ENCODE data around the gene ENPP1. TPM values are rescaled to one million over a fixed set of nuclear protein-coding genes. Genes with fewer than 3 reads are reported as not detected.
A peak's percentile ranks its signal among the peaks of the same experiment; 100 is the strongest.

ENPP1 gene
- total and polyA plus RNA-seq, 2 donors (not counting 1 experiment from before 2014, with no cell fraction given): 0.13 to 0.42 TPM

DNA sequence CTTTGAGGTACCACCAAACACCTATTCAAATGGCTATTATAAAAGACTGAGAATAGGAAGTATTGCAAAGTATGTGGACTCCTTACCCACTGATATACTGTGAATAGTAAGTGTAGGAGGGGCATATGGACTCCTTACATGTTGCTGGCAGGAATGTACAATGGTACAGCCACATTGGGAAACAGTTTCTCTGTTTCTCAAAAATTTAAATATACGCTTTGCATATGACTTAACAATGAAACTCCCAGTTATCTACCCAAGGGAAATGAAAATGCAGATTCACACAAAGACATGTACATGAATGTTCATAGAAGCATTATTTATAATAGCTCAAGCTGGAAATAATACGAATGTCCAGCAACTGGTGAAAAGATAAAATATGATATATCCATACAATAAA lies 5.5 kb upstream of the ENPP1 start:
- DNase-seq: no peak
- H3K27ac Mint-ChIP-seq: no peak overlapping the region
- Histone ChIP-seq H3K36me3 (replicated peaks in 1 of 2; ENCODE audit: control extremely low read depth in 1 of 2, control insufficient read depth in 1 of 2, extremely low read depth in 1 of 2, insufficient read depth in 2 of 2, low read length in 1 of 2) (no peaks in the 10 kb centered on the region), H3K79me2 (ENCODE audit: control insufficient read depth, insufficient read depth, low read length) (no peaks in the 10 kb centered on the region), H3K4me3 (ENCODE audit: control extremely low read depth in 1 of 5, extremely low read depth in 1 of 5, insufficient read depth in 1 of 5, low read depth in 2 of 5, low read length in 4 of 5) (no peak overlapping the region), H2AFZ (ENCODE audit: insufficient read depth, low read depth, low read length, poor library complexity, severe bottlenecking) (no peak overlapping the region), H3K27me3 (replicated peaks in 1 of 4; ENCODE audit: control extremely low read depth in 1 of 4, control insufficient read depth in 3 of 4, insufficient read depth in 4 of 4, low read length in 3 of 4) (peaks cover 0 to 6% (median 2%) of the 10 kb centered on the region in 4 experiments), H3K4me2 (replicated peaks; ENCODE audit: low read depth, low read length, poor library complexity, severe bottlenecking) (no peak overlapping the region), H3K9me3 (ENCODE audit: control extremely low read depth in 1 of 3, control insufficient read depth in 2 of 3, insufficient read depth in 1 of 3, low read length in 2 of 3) (no peaks in the 10 kb centered on the region), H3K4me1 (ENCODE audit: control insufficient read depth in 2 of 2, insufficient read depth in 2 of 2, low read length in 2 of 2) (peaks cover 3 to 5% of the 10 kb centered on the region in 2 donors), H3K9ac (ENCODE audit: low read length) (no peak overlapping the region), H4K20me1 (ENCODE audit: control insufficient read depth, insufficient read depth, low read length, poor library complexity, severe bottlenecking) (no peaks in the 10 kb centered on the region), H3K27ac (ENCODE audit: low read length in 2 of 2) (no peak overlapping the region)
- POLR2A ChIA-PET: no interaction called here
- peaks cover 3% of the 10 kb centered on the region for H3K9me3 Mint-ChIP-seq (ENCODE audit: insufficient read depth)
- H3K4me3 Mint-ChIP-seq: no peak overlapping the region
- no CpG with 5 or more reads among the region's 2 CpGs for WGBS (ENCODE audit: insufficient coverage)
- CTCF ChIA-PET: no interaction called here
- H3K4me1 Mint-ChIP-seq: peaks cover 8% of the 10 kb centered on the region
- ATAC-seq (ENCODE audit: low read depth): no peak
- TF ChIP-seq EZH2 (IDR thresholded peaks at IDR 0.05; ENCODE audit: borderline replicate concordance, insufficient read depth, low read depth, low read length, poor library complexity, severe bottlenecking): no peak
- TF ChIP-seq, protein P1, sequence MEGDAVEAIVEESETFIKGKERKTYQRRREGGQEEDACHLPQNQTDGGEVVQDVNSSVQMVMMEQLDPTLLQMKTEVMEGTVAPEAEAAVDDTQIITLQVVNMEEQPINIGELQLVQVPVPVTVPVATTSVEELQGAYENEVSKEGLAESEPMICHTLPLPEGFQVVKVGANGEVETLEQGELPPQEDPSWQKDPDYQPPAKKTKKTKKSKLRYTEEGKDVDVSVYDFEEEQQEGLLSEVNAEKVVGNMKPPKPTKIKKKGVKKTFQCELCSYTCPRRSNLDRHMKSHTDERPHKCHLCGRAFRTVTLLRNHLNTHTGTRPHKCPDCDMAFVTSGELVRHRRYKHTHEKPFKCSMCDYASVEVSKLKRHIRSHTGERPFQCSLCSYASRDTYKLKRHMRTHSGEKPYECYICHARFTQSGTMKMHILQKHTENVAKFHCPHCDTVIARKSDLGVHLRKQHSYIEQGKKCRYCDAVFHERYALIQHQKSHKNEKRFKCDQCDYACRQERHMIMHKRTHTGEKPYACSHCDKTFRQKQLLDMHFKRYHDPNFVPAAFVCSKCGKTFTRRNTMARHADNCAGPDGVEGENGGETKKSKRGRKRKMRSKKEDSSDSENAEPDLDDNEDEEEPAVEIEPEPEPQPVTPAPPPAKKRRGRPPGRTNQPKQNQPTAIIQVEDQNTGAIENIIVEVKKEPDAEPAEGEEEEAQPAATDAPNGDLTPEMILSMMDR (IDR thresholded peaks at IDR 0.05): no peak
- peaks cover 4% of the 10 kb centered on the region for H3K27me3 Mint-ChIP-seq
- intact Hi-C loops (cut with micrococcal nuclease): loop anchor here (10.0 kb wide), 1 partner anchor 178 kb away; the partner anchor contains the start of gene MED23

DNA sequence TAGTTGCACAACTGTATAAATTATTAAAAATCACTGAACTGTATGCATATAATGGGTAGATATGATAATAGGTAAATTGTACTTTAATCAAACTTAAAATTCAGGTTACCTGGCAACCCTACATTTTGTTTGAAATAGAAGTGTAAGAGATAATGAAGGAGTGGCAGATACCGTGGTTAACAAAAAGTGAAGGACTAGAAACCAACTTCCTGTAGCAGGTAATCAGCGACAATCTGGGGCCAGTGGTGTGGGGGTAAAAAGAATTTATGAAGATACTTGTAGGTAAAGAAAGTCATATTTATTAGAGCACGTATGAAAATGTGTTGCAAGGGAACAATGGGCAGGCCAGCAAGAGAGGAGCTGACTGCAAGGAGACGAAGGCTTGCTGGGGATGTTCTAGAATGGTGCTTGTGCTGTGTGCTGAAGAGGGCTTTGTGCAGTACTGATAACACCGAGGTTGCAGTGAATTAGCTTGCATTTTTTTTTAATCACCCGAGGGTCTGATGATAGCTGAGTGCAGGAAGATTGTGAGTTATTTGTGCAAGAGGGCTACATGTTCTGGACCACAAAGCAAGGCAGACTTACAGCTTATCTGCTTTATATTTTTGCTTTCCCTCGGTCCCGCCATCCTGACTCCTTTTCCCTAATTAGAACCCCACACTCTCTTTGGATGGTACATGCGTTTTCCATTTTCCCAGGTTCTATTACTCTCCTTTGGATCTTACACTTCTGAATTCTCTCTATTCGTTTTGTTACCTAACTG lies 4.6 kb upstream of the ENPP1 start:
- H3K4me1 Mint-ChIP-seq: peaks cover 11% of the 10 kb centered on the region
- no peak for TF ChIP-seq EZH2 (IDR thresholded peaks at IDR 0.05; ENCODE audit: borderline replicate concordance, insufficient read depth, low read depth, low read length, poor library complexity, severe bottlenecking)
- TF ChIP-seq, protein P1 (IDR thresholded peaks at IDR 0.05): no peak
- Histone ChIP-seq H3K27ac (ENCODE audit: low read length in 2 of 2) (no peak overlapping the region), H3K4me1 (ENCODE audit: control insufficient read depth in 2 of 2, insufficient read depth in 2 of 2, low read length in 2 of 2) (peaks cover 4 to 8% of the 10 kb centered on the region in 2 donors), H4K20me1 (ENCODE audit: control insufficient read depth, insufficient read depth, low read length, poor library complexity, severe bottlenecking) (no peaks in the 10 kb centered on the region), H3K36me3 (replicated peaks in 1 of 2; ENCODE audit: control extremely low read depth in 1 of 2, control insufficient read depth in 1 of 2, extremely low read depth in 1 of 2, insufficient read depth in 2 of 2, low read length in 1 of 2) (no peaks in the 10 kb centered on the region), H3K79me2 (ENCODE audit: control insufficient read depth, insufficient read depth, low read length) (no peaks in the 10 kb centered on the region), H3K27me3 (replicated peaks in 1 of 4; ENCODE audit: control extremely low read depth in 1 of 4, control insufficient read depth in 3 of 4, insufficient read depth in 4 of 4, low read length in 3 of 4) (peaks cover 0 to under 1% (median 0%) of the 10 kb centered on the region in 4 experiments), H2AFZ (ENCODE audit: insufficient read depth, low read depth, low read length, poor library complexity, severe bottlenecking) (peak overlapping the region; percentile 6), H3K9ac (ENCODE audit: low read length) (no peak overlapping the region), H3K4me3 (ENCODE audit: control extremely low read depth in 1 of 5, extremely low read depth in 1 of 5, insufficient read depth in 1 of 5, low read depth in 2 of 5, low read length in 4 of 5) (no peak overlapping the region), H3K4me2 (replicated peaks; ENCODE audit: low read depth, low read length, poor library complexity, severe bottlenecking) (no peak overlapping the region), H3K9me3 (ENCODE audit: control extremely low read depth in 1 of 3, control insufficient read depth in 2 of 3, insufficient read depth in 1 of 3, low read length in 2 of 3) (no peaks in the 10 kb centered on the region)
- ChIA-PET POLR2A (no interaction called here), CTCF (interaction anchor here (0.8 kb wide), 1 partner anchor 20 kb away, joined by 3 read pairs; no protein-coding TSS in a partner anchor)
- peaks cover 3% of the 10 kb centered on the region for H3K9me3 Mint-ChIP-seq (ENCODE audit: insufficient read depth)
- no peaks in the 10 kb centered on the region for H3K27me3 Mint-ChIP-seq
- WGBS (ENCODE audit: insufficient coverage): 85% methylated on average over 9 of the region's 10 CpGs
- no peak for ATAC-seq (ENCODE audit: low read depth)
- intact Hi-C loops (cut with micrococcal nuclease): loop anchor here (10.0 kb wide), 1 partner anchor 178 kb away; the partner anchor contains the start of gene MED23
- no peak overlapping the region for H3K4me3 Mint-ChIP-seq
- DNase-seq: no peak
- H3K27ac Mint-ChIP-seq: no peak overlapping the region
